OCI-LY7 (cell line): ENCODE data around the gene ANXA7. TPM values are rescaled to one million over a fixed set of nuclear protein-coding genes. Genes with fewer than 3 reads are reported as not detected.

Experiments used
- BruUV-seq: library from RNA; stranded (reverse); fragments of 400-500 nt; replicated peaks from 2 replicates; lab custom pipeline; 2021; lab: Mats Ljungman, UMichigan
- CTCF ChIA-PET: fragments of 300-600 bp; sonication (Branson Sonifier 250); formaldehyde crosslinking; loops from one replicate; lab custom pipeline; 2022; ENCODE audit warnings: antibody characterized with exemption; ENCODE audit not compliant: unreplicated experiment; lab: Charles Lee
- POLR2A ChIA-PET: fragments of 300-600 bp; sonication (Branson Sonifier 250); formaldehyde crosslinking; loops from one replicate; lab custom pipeline; 2022; ENCODE audit warnings: antibody characterized with exemption; lab: Charles Lee
- DNase-seq: peaks from one replicate; pipeline ENCODE4 v3.0.0-alpha.2; 2015; ENCODE audit warnings: low spot score
- H2AFZ ChIP-seq: fragments of 200-600 bp; sonication (generic), shearing (Covaris generic); 2 replicates; pipeline ENCODE4 v1.6.1; 2014; ENCODE audit warnings: mild to moderate bottlenecking, antibody characterized with exemption, low read length, moderate library complexity
- H3K27ac ChIP-seq: fragments of 200-600 bp; sonication (generic); 2 replicates; pipeline ENCODE4 v1.5.1; 2014; ENCODE audit warnings: mixed run types, low read depth, mild to moderate bottlenecking, moderate library complexity, low read length, inconsistent platforms; ENCODE audit not compliant: poor library complexity, severe bottlenecking
- H3K36me3 ChIP-seq: fragments of 200-600 bp; sonication (generic); 2 replicates; pipeline ENCODE4 v1.6.1; 2014; ENCODE audit warnings: mild to moderate bottlenecking, antibody characterized with exemption, low read length, moderate library complexity, mixed read lengths; ENCODE audit not compliant: insufficient read depth
- H3K4me1 ChIP-seq: fragments of 200-600 bp; sonication (generic); 2 replicates; pipeline ENCODE4 v1.5.1; 2014; ENCODE audit warnings: mild to moderate bottlenecking, low read length; ENCODE audit not compliant: insufficient read depth, poor library complexity, severe bottlenecking
- H3K4me2 ChIP-seq: fragments of 200-600 bp; sonication (generic); 2 replicates; pipeline ENCODE4 v1.6.1; 2014; ENCODE audit warnings: mild to moderate bottlenecking, low read length
- H3K4me3 ChIP-seq: fragments of 200-600 bp; sonication (generic); 2 replicates; pipeline ENCODE4 v1.5.1; 2014; ENCODE audit warnings: mild to moderate bottlenecking, low read depth, low read length; ENCODE audit not compliant: poor library complexity, severe bottlenecking
- H3K79me2 ChIP-seq: fragments of 200-600 bp; sonication (generic); 2 replicates; pipeline ENCODE4 v1.6.1; 2016; ENCODE audit warnings: low read depth, mild to moderate bottlenecking, low read length, moderate library complexity, mixed read lengths; ENCODE audit not compliant: insufficient read depth
- H3K9me2 ChIP-seq: fragments of 200-600 bp; sonication (generic); 2 replicates; pipeline ENCODE4 v1.6.1; 2016; ENCODE audit warnings: mild to moderate bottlenecking, low read length, mixed read lengths; ENCODE audit not compliant: insufficient read depth
- H3K9me3 ChIP-seq: fragments of 200-600 bp; sonication (generic); 2 replicates; pipeline ENCODE4 v1.6.1; 2014; ENCODE audit warnings: mild to moderate bottlenecking, mixed run types, low read length, mixed read lengths
- H4K20me1 ChIP-seq: fragments of 200-600 bp; sonication (generic); 2 replicates; pipeline ENCODE4 v1.6.1; 2014; ENCODE audit warnings: mild to moderate bottlenecking, antibody characterized with exemption, low read length, moderate library complexity, mixed read lengths; ENCODE audit not compliant: insufficient read depth
- CTCF ChIP-seq: fragments of 200-600 bp; sonication (generic); conservative IDR thresholded peaks from 2 replicates; pipeline ENCODE4 v1.5.1; 2014; ENCODE audit warnings: mild to moderate bottlenecking, antibody characterized with exemption, low read length, moderate library complexity, mixed read lengths
- EZH2phosphoT487 ChIP-seq: fragments of 200-600 bp; sonication (generic); IDR thresholded peaks from 2 replicates; pipeline ENCODE4 v1.6.1; 2018; ENCODE audit warnings: low read depth, borderline replicate concordance, mild to moderate bottlenecking, mixed run types, antibody characterized with exemption, low read length, moderate library complexity, mixed read lengths
- intact Hi-C: fragments of 100-400 bp; cut with micrococcal nuclease; formaldehyde crosslinking; loops from one replicate; pipeline ENCODE4 v1.10.0; 2022; ENCODE audit not compliant: unreplicated experiment
- total RNA-seq, 2 experiments: library from RNA; depleted of rRNA in 1 of 2; stranded (reverse); fragments of >200 nt in 1 of 2; shearing (Covaris generic) in 1 of 2; gene quantifications; 2 replicates each; pipeline ENCODE4 v1.2.3, GENCODE V29; 2014 to 2022

The ANXA7 gene
- total RNA-seq, 2 experiments from 2014 or later, result 52.0 to 86.6 TPM

GRCh38 chr10:73388228-73388627, 25.6 kb downstream of the ANXA7 start:
- TF ChIP-seq EZH2phosphoT487 (no peak), CTCF (no peak)

GRCh38 chr10:73386583-73386982, 27.3 kb downstream of the ANXA7 start:
- H3K9me3 ChIP-seq, result no peaks in the 10 kb centered on the region
- H3K36me3 ChIP-seq, result peaks cover 91% of the 10 kb centered on the region
- 0 out of 2 replicates have a peak, but pooled peaks cover 4% of the 10 kb centered on the region for H3K79me2 ChIP-seq
- DNase-seq, result no peak
- 0 out of 2 replicates have a peak, but pooled peaks cover 4% of the 10 kb centered on the region for H4K20me1 ChIP-seq
- CTCF ChIA-PET, result no interaction called here
- H3K4me2 ChIP-seq, result no peak overlapping the region
- no peak overlapping the region for H3K27ac ChIP-seq
- H2AFZ ChIP-seq, result no peak overlapping the region
- BruUV-seq, result no TSS peak
- H3K4me3 ChIP-seq, result no peak overlapping the region
- no peaks in the 10 kb centered on the region for H3K9me2 ChIP-seq
- TF ChIP-seq EZH2phosphoT487 (no peak), CTCF (no peak)
- POLR2A ChIA-PET, result interaction anchor here (1.1 kb wide), 1 partner anchor 26 kb away, joined by 10 read pairs; no protein-coding TSS in a partner anchor
- no peaks in the 10 kb centered on the region for H3K4me1 ChIP-seq
- intact Hi-C loops, result no loop called here

More at GRCh38 chr10:73388228-73388627, 25.6 kb downstream of the ANXA7 start:
- Histone ChIP-seq H3K4me2 (no peak overlapping the region), H4K20me1 (no peaks in the 10 kb centered on the region), H3K9me2 (no peaks in the 10 kb centered on the region), H3K9me3 (no peaks in the 10 kb centered on the region), H3K4me3 (no peak overlapping the region), H3K36me3 (peaks cover 79% of the 10 kb centered on the region), H3K79me2 (0 out of 2 replicates have a peak, but pooled peaks cover 4% of the 10 kb centered on the region), H2AFZ (no peak overlapping the region), H3K27ac (no peak overlapping the region), H3K4me1 (no peaks in the 10 kb centered on the region)
- DNase-seq, result no peak
- intact Hi-C loops, result no loop called here
- POLR2A ChIA-PET, result no interaction called here
- BruUV-seq, result no TSS peak
- CTCF ChIA-PET, result no interaction called here

- intact Hi-C loops, result no loop called here
- no TSS peak for BruUV-seq
- Histone ChIP-seq H3K36me3 (peaks cover 88% of the 10 kb centered on the region), H2AFZ (no peak overlapping the region), H3K9me2 (no peaks in the 10 kb centered on the region), H3K27ac (no peak overlapping the region), H3K4me2 (no peak overlapping the region), H3K9me3 (no peaks in the 10 kb centered on the region), H3K4me3 (no peak overlapping the region), H4K20me1 (0 out of 2 replicates have a peak, but pooled peaks cover 4% of the 10 kb centered on the region), H3K4me1 (no peaks in the 10 kb centered on the region), H3K79me2 (no peaks in the 10 kb centered on the region)
- CTCF ChIA-PET, result no interaction called here
- POLR2A ChIA-PET, result interaction anchor here (0.5 kb wide), 2 partner anchors 19 to 221 kb away, joined by 3 to 4 read pairs; no protein-coding TSS in a partner anchor
- TF ChIP-seq CTCF, result no peak
- TF ChIP-seq EZH2phosphoT487, result no peak
- no peak for DNase-seq
These were observed 34.7 kb downstream of the ANXA7 start for GRCh38 chr10:73379064-73379748.
